H1 (cell line): ENCODE data around the gene PIP5K1C. TPM values are rescaled to one million over a fixed set of nuclear protein-coding genes. Genes with fewer than 3 reads are reported as not detected.

ENCODE experiments used
- polyA plus RNA-seq, 7 experiments: library from polyadenylated mRNA; depleted of rRNA in 3 of 7; stranded (reverse) in 5 of 7; unstranded in 2 of 7; fragments of >200 nt in 5 of 7; fragments of 200-250 nt in 2 of 7; gene quantifications; 1 replicate in 5 of 7; 2 replicates in 1 of 7; 4 replicates in 1 of 7; pipeline versions ENCODE4 v1.2.1 to v1.2.3, GENCODE V29; 2011 to 2013; ENCODE audit warnings: missing spikeins in 2 of 7, mixed read lengths in 2 of 7
- total RNA-seq: library from RNA; stranded (reverse); fragmentation: NEBNext Ultra II Directional; extraction: Animal tissue kit (Norgen Biotek cat#: 25700); gene quantifications from 2 replicates; pipeline ENCODE4 v1.2.1, GENCODE V29; 2021
- TF ChIP-seq, protein P1 (sequence below): fragments of 300-600 bp; sonication (generic); IDR thresholded peaks from 2 replicates; pipeline ENCODE4 v1.7.1; 2012; ENCODE audit warnings: low read length, moderate library complexity, mild to moderate bottlenecking, inconsistent platforms; ENCODE audit not compliant: insufficient replicate concordance

PIP5K1C gene
- total and polyA plus RNA-seq, 2 of the 8 experiments (the other 6 are each of a cell fraction or from before 2014, with no cell fraction given): 10.6 to 32.9 TPM

DNA sequence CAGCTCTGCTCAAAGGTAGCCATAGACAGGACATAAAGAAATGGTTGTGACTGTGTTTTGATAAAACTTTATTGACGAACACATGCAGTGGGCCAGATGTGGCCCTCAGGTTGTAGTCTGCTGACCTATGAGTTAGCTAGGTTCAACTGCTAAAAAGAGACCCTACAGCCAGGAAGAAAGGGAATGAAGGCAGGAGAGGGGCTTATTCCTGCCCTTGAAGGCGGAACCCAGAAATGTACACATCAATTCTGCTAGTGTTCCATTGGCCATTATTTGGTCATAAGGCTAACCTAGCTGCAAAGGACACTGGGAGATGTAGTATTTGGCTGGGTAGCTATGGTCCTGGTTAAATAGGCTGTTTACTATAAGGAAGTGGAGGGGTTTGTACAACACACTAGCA is 43.2 kb upstream of the PIP5K1C start (continued):
- TF ChIP-seq, protein P1, sequence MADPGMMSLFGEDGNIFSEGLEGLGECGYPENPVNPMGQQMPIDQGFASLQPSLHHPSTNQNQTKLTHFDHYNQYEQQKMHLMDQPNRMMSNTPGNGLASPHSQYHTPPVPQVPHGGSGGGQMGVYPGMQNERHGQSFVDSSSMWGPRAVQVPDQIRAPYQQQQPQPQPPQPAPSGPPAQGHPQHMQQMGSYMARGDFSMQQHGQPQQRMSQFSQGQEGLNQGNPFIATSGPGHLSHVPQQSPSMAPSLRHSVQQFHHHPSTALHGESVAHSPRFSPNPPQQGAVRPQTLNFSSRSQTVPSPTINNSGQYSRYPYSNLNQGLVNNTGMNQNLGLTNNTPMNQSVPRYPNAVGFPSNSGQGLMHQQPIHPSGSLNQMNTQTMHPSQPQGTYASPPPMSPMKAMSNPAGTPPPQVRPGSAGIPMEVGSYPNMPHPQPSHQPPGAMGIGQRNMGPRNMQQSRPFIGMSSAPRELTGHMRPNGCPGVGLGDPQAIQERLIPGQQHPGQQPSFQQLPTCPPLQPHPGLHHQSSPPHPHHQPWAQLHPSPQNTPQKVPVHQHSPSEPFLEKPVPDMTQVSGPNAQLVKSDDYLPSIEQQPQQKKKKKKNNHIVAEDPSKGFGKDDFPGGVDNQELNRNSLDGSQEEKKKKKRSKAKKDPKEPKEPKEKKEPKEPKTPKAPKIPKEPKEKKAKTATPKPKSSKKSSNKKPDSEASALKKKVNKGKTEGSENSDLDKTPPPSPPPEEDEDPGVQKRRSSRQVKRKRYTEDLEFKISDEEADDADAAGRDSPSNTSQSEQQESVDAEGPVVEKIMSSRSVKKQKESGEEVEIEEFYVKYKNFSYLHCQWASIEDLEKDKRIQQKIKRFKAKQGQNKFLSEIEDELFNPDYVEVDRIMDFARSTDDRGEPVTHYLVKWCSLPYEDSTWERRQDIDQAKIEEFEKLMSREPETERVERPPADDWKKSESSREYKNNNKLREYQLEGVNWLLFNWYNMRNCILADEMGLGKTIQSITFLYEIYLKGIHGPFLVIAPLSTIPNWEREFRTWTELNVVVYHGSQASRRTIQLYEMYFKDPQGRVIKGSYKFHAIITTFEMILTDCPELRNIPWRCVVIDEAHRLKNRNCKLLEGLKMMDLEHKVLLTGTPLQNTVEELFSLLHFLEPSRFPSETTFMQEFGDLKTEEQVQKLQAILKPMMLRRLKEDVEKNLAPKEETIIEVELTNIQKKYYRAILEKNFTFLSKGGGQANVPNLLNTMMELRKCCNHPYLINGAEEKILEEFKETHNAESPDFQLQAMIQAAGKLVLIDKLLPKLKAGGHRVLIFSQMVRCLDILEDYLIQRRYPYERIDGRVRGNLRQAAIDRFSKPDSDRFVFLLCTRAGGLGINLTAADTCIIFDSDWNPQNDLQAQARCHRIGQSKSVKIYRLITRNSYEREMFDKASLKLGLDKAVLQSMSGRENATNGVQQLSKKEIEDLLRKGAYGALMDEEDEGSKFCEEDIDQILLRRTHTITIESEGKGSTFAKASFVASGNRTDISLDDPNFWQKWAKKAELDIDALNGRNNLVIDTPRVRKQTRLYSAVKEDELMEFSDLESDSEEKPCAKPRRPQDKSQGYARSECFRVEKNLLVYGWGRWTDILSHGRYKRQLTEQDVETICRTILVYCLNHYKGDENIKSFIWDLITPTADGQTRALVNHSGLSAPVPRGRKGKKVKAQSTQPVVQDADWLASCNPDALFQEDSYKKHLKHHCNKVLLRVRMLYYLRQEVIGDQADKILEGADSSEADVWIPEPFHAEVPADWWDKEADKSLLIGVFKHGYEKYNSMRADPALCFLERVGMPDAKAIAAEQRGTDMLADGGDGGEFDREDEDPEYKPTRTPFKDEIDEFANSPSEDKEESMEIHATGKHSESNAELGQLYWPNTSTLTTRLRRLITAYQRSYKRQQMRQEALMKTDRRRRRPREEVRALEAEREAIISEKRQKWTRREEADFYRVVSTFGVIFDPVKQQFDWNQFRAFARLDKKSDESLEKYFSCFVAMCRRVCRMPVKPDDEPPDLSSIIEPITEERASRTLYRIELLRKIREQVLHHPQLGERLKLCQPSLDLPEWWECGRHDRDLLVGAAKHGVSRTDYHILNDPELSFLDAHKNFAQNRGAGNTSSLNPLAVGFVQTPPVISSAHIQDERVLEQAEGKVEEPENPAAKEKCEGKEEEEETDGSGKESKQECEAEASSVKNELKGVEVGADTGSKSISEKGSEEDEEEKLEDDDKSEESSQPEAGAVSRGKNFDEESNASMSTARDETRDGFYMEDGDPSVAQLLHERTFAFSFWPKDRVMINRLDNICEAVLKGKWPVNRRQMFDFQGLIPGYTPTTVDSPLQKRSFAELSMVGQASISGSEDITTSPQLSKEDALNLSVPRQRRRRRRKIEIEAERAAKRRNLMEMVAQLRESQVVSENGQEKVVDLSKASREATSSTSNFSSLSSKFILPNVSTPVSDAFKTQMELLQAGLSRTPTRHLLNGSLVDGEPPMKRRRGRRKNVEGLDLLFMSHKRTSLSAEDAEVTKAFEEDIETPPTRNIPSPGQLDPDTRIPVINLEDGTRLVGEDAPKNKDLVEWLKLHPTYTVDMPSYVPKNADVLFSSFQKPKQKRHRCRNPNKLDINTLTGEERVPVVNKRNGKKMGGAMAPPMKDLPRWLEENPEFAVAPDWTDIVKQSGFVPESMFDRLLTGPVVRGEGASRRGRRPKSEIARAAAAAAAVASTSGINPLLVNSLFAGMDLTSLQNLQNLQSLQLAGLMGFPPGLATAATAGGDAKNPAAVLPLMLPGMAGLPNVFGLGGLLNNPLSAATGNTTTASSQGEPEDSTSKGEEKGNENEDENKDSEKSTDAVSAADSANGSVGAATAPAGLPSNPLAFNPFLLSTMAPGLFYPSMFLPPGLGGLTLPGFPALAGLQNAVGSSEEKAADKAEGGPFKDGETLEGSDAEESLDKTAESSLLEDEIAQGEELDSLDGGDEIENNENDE: no peak
